Retina (tissue), 1 donor: ENCODE data around the gene PHACTR3.

Source experiments
- DNase-seq: peaks from one replicate; pipeline ENCODE4 v3.0.0-alpha.2; 2016

The PHACTR3 gene

DNA sequence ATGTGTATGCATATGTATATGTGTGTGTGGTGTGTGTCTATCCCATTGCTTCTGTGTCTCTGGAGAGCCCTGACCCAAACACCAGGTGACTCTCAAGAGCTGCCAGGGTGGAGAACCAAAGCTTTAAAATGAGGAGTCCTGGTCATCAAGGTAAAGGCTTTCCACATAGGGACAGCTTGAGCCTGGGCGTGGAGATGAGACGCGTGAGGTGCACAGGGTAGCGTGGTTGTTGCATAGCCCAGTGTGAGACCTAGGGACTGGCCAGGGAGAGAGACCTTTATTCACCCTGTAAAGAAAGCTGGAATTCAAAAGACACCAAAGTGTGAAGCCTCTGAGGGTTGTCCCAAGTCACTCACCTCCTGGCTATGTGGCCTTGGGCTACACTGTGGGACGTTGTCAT lies 180.0 kb downstream of the PHACTR3 start:
- DNase-seq = no peak

- no peak for DNase-seq
Measured at GRCh38 chr20:59784791-59785668, 180.7 kb downstream of the PHACTR3 start.

DNA sequence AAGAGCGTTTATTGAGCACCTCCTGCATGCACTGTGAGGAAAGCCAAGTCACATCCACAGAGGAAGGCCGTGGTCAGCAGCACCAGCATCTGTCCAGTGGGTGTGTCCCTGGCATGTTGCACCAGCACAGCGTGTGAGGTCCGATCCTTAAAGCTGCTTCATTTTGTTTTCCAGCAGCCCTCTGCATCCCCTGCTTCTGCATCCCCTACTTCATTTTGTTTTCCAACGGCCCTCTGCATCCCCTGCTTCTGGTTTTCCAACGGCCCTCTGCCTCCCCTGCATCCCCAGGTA lies 181.3 kb downstream of the PHACTR3 start:
- no peak for DNase-seq

GRCh38 chr20:59785986-59786795 lies 181.9 kb downstream of the PHACTR3 start:
- no peak for DNase-seq

DNA sequence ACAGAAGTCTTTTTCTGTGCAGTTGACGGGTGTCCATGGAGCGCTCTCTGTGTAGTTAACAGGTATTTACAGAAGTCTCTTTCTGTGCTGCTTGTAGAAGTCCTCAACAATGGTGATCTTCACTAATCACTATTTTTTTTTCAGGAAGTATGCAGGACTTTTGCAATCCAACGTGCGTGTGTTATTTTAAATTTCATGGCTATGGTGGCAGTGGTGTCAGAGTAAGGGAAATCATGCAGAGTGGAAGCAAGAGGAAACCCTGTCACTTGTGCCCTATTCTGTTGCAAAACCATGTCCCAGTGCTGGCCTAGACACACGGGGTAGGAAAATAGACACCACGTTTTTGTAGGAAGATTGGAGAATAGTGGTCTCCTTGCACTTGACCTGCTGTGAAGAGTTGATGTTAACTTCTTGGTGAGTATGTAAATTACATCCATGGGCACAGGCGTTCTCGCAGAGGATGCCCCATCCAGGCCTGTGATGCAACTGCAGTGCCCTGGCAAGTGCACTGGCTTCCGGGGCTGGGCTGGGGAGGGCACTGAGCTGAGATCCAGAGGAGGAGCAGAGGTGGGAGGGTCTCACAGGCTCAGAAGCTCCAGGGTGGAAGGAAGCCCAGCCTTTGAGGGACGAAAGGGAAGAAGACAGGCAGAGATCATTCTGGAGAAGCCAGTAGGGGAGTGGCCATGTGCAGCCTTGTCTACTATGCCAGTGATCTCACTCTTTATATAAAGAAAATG lies 182.6 kb downstream of the PHACTR3 start:
- no peak for DNase-seq

GRCh38 chr20:59787538-59787890 lies 183.2 kb downstream of the PHACTR3 start:
- DNase-seq = no peak

DNA sequence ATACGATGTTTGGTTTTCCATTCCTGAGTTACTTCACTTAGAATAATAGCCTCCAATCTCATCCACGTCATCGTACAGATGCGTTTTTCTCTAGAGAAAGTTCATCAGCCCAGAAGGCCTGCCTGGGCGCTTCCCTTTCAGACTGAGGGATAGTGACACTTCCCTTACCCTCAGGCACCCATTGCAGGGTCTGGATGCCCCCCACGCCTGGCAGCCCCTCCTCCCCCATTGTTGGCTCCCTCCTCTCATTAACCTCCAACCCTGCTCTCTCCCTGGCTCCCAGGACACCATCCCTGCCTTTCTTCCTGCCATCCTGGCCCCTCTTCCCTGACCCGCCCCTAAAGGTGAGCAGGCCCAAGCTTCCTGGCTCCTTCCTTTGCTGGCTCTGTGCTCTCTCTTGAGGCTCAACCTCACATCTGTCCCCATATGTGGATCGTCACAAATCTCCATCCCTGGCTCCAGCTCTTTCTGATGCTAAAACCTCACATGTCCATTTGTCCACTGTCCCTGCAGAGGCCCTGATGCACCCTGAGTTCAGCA lies 183.9 kb downstream of the PHACTR3 start:
- no peak for DNase-seq

- no peak for DNase-seq
Measured at GRCh38 chr20:59788811-59789397, 184.6 kb downstream of the PHACTR3 start.

GRCh38 chr20:59789686-59790085 lies 185.3 kb downstream of the PHACTR3 start:
- no peak for DNase-seq

DNA sequence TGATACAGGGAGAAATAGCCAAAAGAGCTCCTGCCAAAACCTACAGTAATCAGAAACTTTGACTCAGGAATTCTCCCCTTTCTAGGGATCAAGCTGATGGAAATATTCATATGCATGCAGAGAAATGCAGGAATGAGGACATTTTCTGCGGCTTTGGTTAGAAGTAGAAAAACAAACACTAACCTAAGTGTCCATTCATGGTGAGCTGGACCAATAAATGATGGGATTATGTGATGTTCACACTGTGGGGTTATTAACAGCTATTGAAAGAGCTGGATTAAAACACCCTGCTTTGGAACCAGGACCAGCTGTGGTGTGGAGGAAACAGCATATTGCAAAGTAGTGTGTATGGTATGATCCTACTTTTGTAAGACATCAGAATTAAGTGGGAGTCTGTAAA lies 186.0 kb downstream of the PHACTR3 start:
- DNase-seq = no peak

DNA sequence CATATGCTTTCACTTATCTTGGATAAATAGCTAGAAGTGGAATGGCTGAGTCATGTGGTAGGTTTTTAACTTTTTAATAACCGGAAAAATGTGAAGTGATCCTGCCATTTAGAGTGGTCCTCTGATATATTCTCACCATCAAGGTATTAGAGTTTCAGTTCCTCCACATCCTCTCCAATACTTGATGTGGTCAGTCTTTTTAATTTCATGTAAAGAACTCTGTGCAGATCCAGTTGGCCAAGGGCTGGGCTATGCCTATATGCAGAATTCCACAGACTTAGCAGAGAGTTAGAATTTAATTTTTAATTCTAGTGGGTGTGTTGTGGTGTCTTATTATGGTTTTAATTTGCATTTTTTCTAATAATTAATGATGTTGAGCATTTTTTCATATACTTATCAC lies 188.0 kb downstream of the PHACTR3 start:
- DNase-seq = no peak

- no peak for DNase-seq
Measured at GRCh38 chr20:59794555-59794954, 190.2 kb downstream of the PHACTR3 start.

DNA sequence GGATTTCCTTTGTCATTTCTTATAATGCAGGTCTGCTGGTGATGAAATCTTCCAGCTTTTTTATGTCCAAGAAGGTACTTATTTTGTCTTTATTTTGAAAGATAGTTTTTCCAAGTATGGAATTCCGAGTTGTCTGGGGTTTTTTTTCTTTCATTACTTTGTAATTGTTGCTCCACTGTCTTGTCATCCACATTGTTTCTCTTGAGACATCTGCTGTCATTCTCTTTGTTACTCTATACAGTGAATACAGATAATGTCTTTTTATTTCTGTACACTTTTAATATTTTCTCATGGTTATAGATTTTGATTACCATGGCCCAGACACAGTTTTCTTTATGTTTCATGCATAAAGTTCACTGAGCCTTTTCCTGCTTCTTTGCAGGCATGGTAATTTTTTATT lies 196.0 kb downstream of the PHACTR3 start:
- no peak for DNase-seq

GRCh38 chr20:59802018-59802417 lies 197.7 kb downstream of the PHACTR3 start:
- DNase-seq = no peak

DNA sequence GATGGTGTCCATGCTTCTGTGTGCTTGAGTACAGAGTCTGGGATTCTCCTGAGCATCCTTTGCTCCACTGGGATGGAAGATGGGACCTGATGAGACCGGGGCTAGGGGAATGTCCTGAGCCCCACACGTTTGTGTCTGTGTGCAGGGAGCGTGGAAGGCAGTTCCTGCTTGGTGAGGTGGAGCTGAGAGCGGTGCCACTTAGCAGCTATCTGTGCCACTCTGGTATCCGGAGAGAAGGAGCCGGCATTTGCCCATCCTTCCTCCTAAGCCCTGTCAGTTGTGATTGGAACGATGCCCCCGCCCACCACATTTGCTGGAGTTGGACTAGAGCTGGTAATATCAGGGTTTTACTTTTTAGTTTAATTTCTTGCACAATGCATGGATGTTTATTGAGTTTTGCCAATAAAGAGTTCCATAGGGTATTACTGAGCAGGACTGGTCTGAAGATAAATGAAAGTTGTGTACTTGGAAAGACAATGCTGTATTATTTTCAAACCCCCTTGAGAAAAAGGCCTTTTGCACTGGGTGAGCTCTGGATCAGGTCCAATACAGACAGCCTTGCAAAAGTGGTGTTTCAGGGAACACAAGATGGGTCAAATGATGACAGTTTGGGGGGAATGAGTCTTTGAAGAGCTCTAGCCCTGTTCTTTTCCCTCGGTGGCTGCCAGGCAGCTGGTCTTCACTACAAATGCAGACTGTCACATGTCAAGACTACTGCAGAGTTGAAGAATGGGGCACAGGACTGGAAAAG lies 198.3 kb downstream of the PHACTR3 start:
- no peak for DNase-seq

DNA sequence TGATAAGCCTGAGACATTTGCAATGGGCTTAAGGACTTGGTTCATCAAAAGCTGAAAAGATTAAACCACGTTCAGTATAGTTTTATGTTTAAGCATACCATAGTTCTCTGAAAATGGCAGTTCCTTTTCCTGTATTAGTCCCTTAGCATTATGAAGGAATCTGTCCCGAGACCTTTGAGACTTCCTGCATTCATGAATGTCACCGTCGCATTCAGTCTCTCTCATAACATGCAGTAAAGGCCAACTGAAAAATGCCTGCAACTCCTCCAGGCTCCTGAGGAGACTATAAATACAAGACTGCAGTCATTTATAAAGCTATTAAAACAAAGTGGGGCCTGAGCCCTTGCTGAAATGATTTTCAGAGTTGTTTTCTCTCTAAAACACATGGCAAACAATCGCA lies 200.0 kb downstream of the PHACTR3 start:
- no peak for DNase-seq

DNA sequence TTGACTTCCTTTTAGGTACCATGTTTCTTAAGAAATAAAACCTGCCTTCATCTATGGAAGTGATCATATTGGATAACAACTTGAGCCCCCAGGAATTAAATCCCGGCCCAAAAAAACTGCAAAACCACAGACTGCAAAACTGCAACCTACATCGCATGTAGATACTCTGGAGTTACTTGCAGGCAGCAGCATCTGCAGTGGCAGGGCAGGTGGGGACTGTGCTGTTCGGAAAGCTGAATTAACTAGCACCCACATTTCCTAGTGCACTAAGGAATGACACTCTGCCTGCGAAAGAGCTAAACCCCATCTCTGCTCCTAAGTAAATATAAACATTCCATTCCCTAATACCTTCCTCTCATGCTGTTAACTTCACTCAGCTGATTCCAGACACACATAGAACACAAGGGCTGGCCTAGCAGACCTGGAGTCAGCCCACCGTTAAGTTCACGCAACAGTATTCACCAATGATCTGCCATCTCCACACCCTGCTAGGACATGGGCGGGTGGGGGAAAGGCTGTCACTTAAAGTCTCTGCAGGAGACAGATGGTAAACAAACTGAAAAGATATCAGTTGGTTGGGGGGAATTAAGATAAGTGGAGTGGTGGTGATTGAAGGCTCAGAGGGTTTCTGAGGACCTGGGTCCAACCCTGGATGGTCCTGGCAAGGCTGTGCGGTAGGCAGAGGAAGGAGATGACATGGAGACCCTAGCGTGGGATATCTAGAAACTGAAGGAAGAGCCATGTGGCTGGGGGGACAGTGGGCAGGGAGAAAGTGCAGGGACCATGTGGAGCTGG lies 200.7 kb downstream of the PHACTR3 start:
- no peak for DNase-seq

DNA sequence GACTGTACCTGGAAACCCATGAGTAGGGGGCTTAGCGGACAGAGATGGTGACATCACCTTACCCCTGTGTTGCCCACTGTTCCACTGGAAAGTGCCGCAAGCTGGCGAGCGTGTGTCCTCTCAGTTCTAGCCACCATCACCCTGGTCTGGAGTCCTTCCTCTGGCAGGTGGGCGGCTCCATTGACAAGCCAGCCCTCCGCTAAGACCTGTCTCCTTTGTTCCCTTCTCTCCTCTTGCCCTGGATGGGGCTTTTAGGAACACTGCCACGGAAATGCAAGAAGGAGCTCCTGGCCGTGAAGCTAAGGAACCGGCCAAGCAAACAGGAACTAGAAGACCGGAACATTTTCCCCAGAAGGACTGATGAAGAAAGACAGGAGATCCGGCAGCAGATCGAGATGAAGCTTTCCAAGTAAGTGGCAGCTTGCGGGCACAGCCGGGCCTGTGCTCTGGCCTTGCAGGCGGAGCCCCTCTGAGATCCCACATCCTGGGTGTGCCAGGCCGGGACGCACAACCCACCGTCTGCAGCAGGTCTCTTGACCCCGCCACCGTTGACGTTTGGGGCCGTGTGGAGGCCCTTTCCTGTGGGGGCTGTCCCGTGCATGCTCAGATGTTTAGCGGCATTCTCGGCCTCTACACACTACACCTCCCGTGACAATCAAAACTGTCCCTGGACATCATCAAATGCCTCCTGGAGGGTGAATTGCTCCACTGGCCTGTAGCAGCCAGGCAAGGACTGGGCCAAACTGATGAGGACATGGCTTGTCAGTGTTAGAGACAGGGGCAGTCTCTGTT lies 201.6 kb downstream of the PHACTR3 start:
- no peak for DNase-seq

DNA sequence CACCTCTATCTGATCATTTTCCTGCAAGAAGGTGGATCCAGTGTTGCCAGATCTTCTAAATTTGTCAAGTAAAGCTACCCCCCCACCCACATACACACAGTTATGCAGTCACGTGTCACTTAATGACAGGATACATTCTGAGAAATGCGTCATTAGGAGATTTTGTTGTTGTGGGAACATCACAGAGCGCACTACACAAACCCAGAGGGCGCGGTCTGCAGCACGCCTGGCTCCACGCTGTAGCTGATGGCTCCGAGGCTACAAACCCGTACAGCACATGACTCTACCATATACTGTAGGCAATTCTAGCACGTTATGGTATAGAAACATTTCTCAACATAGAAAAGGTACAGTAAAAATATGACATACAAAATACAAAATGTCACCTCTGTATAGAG lies 202.2 kb downstream of the PHACTR3 start:
- DNase-seq = no peak

- no peak for DNase-seq
Measured at GRCh38 chr20:59807909-59808728, 203.8 kb downstream of the PHACTR3 start.
